Stimulated activated naive CD4-positive, alpha-beta T cell (primary cell): ENCODE data around the gene TMEM125.

Source experiments
- DNase-seq, 6 experiments: peaks; one replicate each; lab custom pipeline; 2025; lab: John Stamatoyannopoulos, UW

Gene TMEM125

GRCh38 chr1:43293896-43294760, 24.3 kb downstream of the TMEM125 start:
- DNase-seq: no peak

DNA sequence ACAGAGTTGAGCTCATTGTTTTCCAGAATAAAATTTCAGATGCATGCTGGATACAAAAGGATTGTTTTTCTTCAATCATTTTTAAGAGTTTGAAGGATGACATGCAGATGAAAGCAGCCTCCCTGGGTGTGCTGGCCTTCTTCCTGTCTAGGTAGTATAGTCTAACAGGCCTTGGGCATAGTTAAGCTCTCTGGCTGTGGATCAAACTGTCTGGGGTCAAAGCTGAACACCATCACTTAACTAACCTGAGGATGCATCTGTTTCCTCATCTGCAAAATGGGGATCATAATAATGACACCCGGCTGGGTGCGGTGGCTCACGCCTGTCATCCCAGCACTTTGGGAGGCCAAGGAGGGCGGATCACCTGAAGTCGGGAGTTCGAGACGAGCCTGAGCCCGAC, 25.0 kb downstream of the TMEM125 start:
- DNase-seq: no peak

GRCh38 chr1:43296207-43296606, 26.4 kb downstream of the TMEM125 start:
- no peak for DNase-seq

DNA sequence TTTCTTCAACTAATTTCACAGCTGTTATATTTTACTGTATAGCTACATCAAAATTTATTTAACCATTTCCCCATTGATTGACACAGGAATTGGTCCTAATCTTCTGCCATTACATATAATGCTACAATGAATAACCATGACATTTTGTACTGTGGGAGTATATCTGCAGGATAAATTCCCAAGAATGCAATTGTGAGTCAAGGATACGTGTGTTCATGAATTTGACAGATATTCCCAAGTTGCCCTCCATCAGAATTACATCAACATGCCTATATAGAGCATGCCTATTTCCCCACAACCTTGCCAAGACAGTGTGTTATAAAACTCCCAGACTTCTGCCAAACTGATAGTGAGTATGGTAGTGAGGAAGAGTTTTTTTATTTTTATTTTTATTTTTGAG, 28.3 kb downstream of the TMEM125 start:
- DNase-seq: no peak

DNA sequence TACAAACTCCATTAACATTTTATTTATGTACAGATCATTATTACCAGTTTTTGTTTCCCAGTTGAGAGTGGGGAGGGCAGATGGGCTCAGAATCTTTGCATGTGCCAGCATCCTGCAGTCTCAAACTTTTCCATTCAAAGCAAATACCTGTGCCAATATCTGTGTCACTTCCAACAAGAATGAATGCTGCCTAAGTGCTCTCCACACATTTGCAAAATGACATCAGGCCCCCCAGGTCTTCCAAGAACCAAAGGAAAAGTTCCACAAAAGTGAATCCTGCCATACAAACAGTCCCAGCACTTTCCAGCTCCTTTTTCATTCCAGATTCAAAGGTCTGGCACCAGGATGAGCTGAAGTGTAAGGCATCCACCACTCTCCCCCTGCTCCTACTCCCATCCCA, 29.3 kb downstream of the TMEM125 start:
- no peak for DNase-seq

DNA sequence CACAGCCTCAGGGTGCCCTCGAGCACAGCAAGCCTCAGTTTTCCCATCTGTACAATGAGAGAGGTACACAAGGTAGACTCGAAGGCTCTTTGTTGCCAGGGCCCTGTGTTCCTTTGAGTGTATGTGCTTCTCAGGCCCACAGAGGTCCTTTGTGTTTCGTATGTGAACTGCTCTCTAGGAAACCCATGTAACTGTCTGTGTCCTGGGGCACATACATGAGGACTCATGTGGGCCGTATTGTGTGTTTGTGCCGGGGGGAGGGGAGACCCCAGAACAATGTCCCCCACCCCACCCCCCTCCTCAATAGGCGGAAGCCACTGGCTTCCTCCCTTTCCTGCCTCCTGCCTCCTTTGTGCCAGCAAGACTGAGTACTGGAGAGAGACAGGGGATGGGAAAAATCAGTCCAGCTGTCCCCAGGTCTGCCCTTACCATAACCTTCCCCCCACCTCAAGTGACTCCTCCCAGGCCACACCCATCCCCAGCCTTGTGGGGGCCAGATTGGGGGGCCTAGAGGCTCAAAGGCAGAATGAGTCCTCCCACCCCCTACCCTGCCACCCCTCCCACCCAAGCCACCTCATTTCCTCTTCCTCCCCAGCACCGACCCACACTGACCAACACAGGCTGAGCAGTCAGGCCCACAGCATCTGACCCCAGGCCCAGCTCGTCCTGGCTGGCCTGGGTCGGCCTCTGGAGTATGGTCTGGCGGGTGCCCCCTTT, 30.8 kb downstream of the TMEM125 start, which contains the start of gene TIE1:
Gene TIE1 (plus strand): TSS at position 605 of the 717 bp plus-strand sequence. CDS start 90 bp downstream, at position 695.
- DNase-seq: no peak

- no peak for DNase-seq
Measured at GRCh38 chr1:43302201-43302600, 32.4 kb downstream of the TMEM125 start.

DNA sequence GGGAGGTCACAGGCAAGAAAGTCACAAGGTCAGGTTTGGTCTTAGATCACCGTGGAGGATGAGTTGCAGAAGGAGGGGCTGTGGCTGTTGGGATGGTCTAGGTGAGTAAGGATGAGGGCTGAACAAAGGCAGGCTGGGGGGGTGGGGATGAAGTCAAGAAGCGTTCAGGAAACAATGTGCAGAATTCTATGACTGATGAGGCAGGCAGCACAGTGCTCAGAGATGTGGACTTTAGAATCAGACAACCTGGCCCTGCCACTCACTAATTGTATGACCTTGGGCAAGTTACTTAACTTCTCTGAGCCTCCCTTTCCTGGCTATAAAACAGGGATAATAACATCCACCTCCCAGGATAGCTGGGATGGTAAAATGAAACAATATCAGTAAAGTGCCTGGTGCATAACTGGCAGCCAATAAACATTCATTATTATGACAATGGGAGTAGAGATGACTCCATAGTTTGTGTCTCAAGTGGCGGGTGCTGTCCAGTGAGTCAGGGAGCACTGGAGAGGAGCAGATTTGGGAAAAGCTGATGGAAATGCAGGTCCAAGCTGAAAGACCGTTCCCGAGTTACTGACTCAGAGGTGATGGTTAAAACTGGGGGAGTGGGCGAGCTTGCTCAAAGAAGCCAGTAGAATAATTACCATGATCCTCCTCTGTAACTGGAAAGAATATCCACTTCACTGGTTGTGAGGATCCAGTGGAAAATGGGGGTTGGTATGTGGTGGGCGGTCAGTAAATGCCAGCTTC, 33.1 kb downstream of the TMEM125 start:
- DNase-seq: no peak

GRCh38 chr1:43303471-43304313, 33.9 kb downstream of the TMEM125 start:
- no peak for DNase-seq

DNA sequence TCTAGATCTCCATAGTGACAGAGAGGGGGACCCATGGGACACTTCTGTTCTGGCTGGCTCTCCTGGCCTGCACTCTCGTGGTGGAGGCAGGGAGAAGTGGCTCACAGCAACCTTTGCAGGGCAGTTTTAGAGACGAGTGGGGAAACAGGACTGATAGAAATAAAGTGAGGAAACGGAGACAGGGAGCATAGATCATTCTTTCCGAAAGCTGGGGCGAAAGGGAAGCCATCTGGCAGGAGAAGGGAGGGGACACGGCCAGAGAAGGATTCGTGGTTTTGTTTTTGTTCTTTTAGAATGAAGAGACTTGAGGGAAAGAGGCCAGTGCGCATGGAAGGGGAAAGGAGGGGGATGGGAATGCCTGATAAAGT, 34.5 kb downstream of the TMEM125 start:
- DNase-seq: no peak

- DNase-seq: no peak
Measured at GRCh38 chr1:43304771-43305300, 35.1 kb downstream of the TMEM125 start.

DNA sequence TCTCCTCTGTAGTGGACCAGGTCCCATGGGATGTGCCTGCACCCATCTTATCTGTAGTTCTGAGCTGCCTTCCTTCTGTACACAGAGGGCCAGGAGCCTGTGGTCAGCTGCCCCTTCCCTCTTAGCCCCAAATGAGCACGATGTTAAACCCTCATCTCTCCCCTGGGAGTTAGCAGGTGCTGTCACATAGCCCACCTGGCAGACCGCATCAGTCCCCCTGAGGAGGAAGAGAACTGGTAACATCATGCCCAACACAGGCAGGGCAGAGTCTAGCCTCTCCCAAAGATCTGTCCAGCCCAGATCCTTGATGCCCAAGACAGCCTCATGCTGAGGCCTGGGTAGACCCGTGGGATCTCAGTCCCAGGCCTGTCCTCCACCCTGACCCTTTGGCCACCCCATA, 35.7 kb downstream of the TMEM125 start:
- no peak for DNase-seq

DNA sequence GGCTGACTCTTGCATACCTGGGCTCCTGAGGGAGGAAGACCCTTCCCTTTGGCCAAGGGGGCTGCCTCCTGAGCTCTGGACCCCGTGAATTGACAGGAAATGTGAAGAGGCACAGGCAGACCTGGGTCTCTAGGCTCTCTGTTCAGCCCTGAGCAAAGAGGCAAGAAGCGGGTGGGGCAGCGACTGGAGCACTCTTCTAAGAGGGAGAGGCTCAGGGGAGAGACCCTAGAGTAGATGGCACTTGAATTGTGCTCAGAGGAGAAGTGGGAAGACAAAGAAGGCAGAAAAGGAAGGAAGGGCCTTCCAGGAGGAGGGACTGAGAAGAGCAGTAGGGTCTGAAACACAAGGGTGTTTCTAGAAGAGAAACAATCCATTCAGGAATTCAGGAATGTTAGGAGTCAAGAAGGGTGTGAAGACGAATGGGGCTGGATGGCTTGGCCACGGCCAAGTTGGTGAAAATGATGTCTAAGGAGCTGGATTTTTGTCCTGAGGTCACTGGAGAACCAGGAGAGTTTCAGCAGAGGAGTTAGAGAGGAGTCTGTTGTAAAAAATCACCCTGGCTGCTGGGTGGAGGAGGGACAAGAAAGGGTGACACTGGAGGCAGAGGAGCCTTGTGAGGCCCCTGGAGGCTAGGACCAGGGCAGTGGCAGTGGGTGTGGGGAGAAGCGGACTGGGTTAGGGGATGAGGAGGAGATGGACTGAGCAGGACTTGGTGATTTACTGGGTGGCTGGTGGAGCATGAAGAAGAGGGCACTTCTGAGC, 36.3 kb downstream of the TMEM125 start:
- no peak for DNase-seq

DNA sequence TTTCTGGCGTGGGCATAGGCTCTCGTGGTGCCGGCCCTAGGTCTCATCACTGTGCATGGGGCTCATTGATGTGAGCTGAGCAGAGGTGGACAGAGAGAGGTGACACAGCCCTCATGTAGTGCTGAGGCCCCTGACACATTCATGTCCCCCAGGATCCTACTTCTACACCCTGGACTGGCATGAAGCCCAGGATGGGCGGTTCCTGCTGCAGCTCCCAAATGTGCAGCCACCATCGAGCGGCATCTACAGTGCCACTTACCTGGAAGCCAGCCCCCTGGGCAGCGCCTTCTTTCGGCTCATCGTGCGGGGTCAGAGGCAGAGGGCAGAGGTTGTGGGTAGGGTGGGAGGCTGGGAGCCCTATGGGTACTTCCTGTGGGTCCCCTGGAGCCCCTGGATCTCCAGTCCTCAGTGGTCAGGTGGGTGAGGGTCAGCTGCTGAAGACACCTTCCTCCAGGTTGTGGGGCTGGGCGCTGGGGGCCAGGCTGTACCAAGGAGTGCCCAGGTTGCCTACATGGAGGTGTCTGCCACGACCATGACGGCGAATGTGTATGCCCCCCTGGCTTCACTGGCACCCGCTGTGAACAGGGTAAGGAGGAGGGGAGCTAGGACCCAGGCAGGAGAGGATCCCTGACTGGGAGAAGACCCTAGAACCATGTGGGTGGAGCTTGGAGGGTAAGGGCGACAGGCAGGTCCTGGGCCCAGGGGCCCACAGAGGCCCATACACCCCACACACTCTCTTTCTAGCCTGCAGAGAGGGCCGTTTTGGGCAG, 37.1 kb downstream of the TMEM125 start:
- no peak for DNase-seq

- no peak for DNase-seq
Measured at GRCh38 chr1:43307458-43308158, 37.8 kb downstream of the TMEM125 start.

- DNase-seq: no peak
Measured at GRCh38 chr1:43308635-43309404, 39.0 kb downstream of the TMEM125 start.

DNA sequence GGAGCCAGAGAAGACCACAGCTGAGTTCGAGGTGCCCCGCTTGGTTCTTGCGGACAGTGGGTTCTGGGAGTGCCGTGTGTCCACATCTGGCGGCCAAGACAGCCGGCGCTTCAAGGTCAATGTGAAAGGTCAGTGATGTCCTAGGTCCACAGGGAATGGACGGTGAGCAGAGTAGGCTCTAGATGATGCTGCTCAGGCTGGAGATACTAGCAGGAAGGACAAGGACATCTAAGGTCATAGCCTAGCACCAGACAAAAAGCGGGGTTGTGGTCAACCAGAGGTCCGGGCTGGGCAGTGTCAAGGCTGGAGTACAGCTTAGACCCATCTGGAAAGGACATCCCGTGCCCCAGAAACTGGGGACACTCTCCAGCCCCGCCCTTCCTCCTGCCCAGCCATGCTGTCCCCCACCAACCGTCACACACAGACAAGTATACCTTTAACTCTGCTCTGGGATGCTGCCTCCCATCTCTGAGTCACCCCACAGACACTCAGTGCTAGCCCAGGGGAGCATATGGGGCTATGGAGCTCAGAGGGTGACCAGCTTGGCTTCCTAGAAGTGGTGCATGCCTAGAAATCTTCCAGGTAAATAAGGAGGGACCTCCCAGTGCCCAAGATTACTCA, 39.7 kb downstream of the TMEM125 start:
- no peak for DNase-seq

- no peak for DNase-seq
Measured at GRCh38 chr1:43311521-43311920, 41.7 kb downstream of the TMEM125 start.
